ENCODE measurements around the gene GABBR2.

Gene GABBR2

GRCh38 chr9:98694943-98695342, 13.8 kb downstream of the GABBR2 start:
- TF ChIP-seq, protein P1, sequence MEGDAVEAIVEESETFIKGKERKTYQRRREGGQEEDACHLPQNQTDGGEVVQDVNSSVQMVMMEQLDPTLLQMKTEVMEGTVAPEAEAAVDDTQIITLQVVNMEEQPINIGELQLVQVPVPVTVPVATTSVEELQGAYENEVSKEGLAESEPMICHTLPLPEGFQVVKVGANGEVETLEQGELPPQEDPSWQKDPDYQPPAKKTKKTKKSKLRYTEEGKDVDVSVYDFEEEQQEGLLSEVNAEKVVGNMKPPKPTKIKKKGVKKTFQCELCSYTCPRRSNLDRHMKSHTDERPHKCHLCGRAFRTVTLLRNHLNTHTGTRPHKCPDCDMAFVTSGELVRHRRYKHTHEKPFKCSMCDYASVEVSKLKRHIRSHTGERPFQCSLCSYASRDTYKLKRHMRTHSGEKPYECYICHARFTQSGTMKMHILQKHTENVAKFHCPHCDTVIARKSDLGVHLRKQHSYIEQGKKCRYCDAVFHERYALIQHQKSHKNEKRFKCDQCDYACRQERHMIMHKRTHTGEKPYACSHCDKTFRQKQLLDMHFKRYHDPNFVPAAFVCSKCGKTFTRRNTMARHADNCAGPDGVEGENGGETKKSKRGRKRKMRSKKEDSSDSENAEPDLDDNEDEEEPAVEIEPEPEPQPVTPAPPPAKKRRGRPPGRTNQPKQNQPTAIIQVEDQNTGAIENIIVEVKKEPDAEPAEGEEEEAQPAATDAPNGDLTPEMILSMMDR (IDR thresholded peaks at IDR 0.05; ENCODE audit: low read depth, low read length, missing control alignments) = no peak
- Histone ChIP-seq H3K27ac (no peak overlapping the region), H3K27me3 (replicated peaks) (no peaks in the 10 kb centered on the region), H3K36me3 (replicated peaks) (no peaks in the 10 kb centered on the region), H3K4me3 (ENCODE audit: low read depth, low read length) (no peak overlapping the region)
- DNase-seq = no peak
- in situ Hi-C loops (cut with HindIII; ENCODE audit: low pct_ligation_motif_present, low sequenced_read_pairs) = no loop called here

- H3K27ac ChIP-seq = no peak overlapping the region
- DNase-seq = no peak
- H3K27me3 ChIP-seq (replicated peaks) = no peaks in the 10 kb centered on the region
- in situ Hi-C loops (cut with HindIII; ENCODE audit: low pct_ligation_motif_present, low sequenced_read_pairs) = no loop called here
- H3K36me3 ChIP-seq (replicated peaks) = no peaks in the 10 kb centered on the region
- H3K4me3 ChIP-seq (ENCODE audit: low read depth, low read length) = no peak overlapping the region
- TF ChIP-seq, protein P1 (IDR thresholded peaks at IDR 0.05; ENCODE audit: low read depth, low read length, missing control alignments) = no peak
Observed at GRCh38 chr9:98692392-98692791, 16.3 kb downstream of the GABBR2 start.

- no peak overlapping the region for H3K27ac ChIP-seq
- no peak for DNase-seq
- H3K4me3 ChIP-seq (ENCODE audit: low read depth, low read length) = no peak overlapping the region
- TF ChIP-seq, protein P1 (IDR thresholded peaks at IDR 0.05; ENCODE audit: low read depth, low read length, missing control alignments) = no peak
- in situ Hi-C loops (cut with HindIII; ENCODE audit: low pct_ligation_motif_present, low sequenced_read_pairs) = no loop called here
- no peaks in the 10 kb centered on the region for H3K27me3 ChIP-seq (replicated peaks)
- H3K36me3 ChIP-seq (replicated peaks) = no peaks in the 10 kb centered on the region
Observed at GRCh38 chr9:98691890-98692289, 16.8 kb downstream of the GABBR2 start.

DNA sequence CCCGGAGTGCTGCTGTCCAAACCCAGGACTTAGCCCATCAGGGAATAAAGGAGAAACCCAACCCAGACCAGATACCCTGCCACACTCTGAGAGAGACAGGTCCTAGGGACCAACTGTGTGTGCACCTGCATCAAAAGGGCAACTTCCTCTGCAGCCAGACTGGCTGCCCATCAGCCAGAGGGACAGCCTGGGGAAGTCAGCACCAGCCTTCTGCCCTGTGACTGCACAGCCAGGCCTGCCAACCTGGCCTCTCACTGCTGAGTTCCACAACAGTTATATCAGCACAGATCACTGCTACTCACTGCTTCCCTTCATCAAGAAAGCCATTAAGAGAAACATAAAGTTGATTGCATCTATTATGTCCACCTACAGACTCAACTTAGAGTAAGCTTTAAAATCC, 18.0 kb downstream of the GABBR2 start:
- Histone ChIP-seq H3K4me3 (ENCODE audit: low read depth, low read length) (no peak overlapping the region), H3K36me3 (replicated peaks) (no peaks in the 10 kb centered on the region), H3K27me3 (replicated peaks) (no peaks in the 10 kb centered on the region), H3K27ac (no peak overlapping the region)
- no peak for DNase-seq
- in situ Hi-C loops (cut with HindIII; ENCODE audit: low pct_ligation_motif_present, low sequenced_read_pairs) = no loop called here
- TF ChIP-seq, protein P1 (IDR thresholded peaks at IDR 0.05; ENCODE audit: low read depth, low read length, missing control alignments) = no peak

DNA sequence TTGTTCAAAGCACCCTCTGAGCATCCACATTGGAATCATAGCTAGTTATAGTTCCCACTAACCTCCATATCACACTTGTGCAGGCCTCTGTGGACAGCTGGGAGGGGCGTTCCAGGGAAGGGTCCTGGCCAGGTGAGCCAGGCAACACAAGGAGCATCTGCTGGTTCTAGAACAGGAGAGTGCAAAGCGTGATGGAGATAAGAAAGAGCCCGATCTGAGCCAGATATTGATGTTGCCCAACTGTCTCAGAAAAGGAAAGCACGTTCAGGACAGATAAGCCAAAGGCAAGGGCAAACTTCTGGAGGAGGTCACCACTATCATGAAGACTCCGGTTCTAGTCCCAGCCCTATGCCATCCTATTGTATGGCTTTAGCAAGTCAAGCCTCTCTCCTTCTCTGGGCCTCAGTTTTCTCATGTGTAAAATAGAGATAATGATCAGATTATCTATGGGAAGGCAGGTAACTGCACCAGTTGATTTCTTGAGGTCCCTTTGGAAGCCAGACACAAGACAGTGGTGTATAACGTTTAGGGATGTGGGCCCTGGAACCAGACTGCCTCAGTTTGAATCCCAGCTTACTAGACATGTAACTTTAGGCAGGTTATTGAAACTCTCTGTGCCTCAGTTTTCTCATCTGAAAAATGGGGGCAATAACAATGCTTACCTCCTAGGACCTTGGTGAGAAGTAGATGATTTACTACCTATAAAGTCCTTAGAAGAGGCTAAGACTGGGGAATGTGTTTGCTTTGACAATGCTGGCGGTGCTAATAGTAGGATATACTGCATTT, 19.8 kb downstream of the GABBR2 start:
- Histone ChIP-seq H3K27ac (no peak overlapping the region), H3K36me3 (replicated peaks) (no peaks in the 10 kb centered on the region), H3K27me3 (replicated peaks) (no peaks in the 10 kb centered on the region), H3K4me3 (ENCODE audit: low read depth, low read length) (no peak overlapping the region)
- TF ChIP-seq, protein P1 (IDR thresholded peaks at IDR 0.05; ENCODE audit: low read depth, low read length, missing control alignments) = no peak
- DNase-seq = no peak
- in situ Hi-C loops (cut with HindIII; ENCODE audit: low pct_ligation_motif_present, low sequenced_read_pairs) = no loop called here

DNA sequence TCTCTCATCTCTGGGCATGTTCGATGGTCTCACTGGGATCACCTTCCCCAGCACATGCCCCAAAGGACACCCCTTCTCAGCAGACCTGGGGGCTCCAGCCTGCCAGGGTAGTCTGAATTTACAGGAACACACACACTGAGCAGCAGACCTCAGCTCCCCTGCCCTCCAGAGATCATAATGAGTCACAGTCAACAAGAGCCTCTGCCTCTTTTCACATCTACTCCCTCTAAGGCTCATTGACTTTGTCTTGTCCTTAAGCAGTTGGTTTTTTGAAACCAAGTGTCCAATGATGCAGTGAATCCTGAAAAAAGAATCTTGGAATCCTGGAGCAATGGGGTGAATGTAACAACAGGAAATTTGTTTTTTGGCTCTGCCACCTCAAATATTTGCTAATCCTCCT, 20.8 kb downstream of the GABBR2 start:
- Histone ChIP-seq H3K27me3 (replicated peaks) (no peaks in the 10 kb centered on the region), H3K36me3 (replicated peaks) (no peaks in the 10 kb centered on the region), H3K4me3 (ENCODE audit: low read depth, low read length) (no peak overlapping the region), H3K27ac (no peak overlapping the region)
- in situ Hi-C loops (cut with HindIII; ENCODE audit: low pct_ligation_motif_present, low sequenced_read_pairs) = no loop called here
- DNase-seq = no peak
- TF ChIP-seq, protein P1 (IDR thresholded peaks at IDR 0.05; ENCODE audit: low read depth, low read length, missing control alignments) = no peak

Measured in brain microvascular endothelial cell (primary cell).